ENCODE data around the gene PREPL.

The PREPL gene

GRCh38 chr2:44314362-44314761 lies 46.9 kb downstream of the PREPL start:
- Histone ChIP-seq H3K9me2 (replicated peaks; ENCODE audit: insufficient read depth, low read length) (no peaks in the 10 kb centered on the region), H3K27me3 (replicated peaks; ENCODE audit: insufficient read depth, low read length) (no peaks in the 10 kb centered on the region), H3K4me3 (ENCODE audit: low read length) (no peak overlapping the region), H3K9me3 (replicated peaks; ENCODE audit: insufficient read depth, low read length) (no peaks in the 10 kb centered on the region; the same call in 1 of the 2 replicates), H3K36me3 (replicated peaks; ENCODE audit: insufficient read depth, low read length) (no peaks in the 10 kb centered on the region), H2AFZ (ENCODE audit: low read length) (no peak overlapping the region), H3K79me2 (ENCODE audit: low read length) (no peaks in the 10 kb centered on the region), H3K4me1 (ENCODE audit: low read length) (no peaks in the 10 kb centered on the region), H3K4me2 (ENCODE audit: low read depth, low read length) (no peak overlapping the region), H3K27ac (ENCODE audit: low read length) (no peak overlapping the region), H4K20me1 (ENCODE audit: insufficient read depth, low read length) (no peaks in the 10 kb centered on the region), H3K9ac (ENCODE audit: low read length) (no peak overlapping the region), H3F3A (ENCODE audit: insufficient read depth, low read length) (no peaks in the 10 kb centered on the region)
- TF ChIP-seq CTCF (IDR thresholded peaks at IDR 0.05; ENCODE audit: low read length) = no peak
- TF ChIP-seq EZH2 (optimal IDR thresholded peaks at IDR 0.05; ENCODE audit: low read depth, low read length) = no peak
- no peak for TF ChIP-seq EZH2phosphoT487 (IDR thresholded peaks at IDR 0.05; ENCODE audit: low read length)
- DNase-seq = no peak

DNA sequence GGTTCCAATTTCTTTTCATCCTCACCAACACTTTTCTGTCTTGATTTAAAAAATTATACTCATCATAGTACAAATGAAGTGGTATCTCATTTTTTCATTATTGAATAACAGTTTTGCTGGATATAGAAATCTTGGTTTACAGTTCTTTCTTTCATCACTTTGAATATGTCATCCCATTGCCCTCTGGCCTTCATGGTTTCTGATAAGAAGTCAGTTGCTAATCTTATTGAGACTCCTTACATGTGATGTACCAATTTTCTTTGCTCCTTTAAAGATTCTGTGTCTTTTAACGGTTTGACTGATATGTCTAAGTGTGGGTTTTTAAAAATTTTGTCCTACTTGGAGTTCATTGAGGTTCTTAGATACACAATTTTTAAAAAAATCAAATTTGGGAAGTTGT lies 51.0 kb downstream of the PREPL start:
- Histone ChIP-seq H3K4me2 (ENCODE audit: low read depth, low read length) (no peak overlapping the region), H3K9me2 (replicated peaks; ENCODE audit: insufficient read depth, low read length) (no peaks in the 10 kb centered on the region), H3K36me3 (replicated peaks; ENCODE audit: insufficient read depth, low read length) (no peaks in the 10 kb centered on the region), H3K9ac (ENCODE audit: low read length) (no peak overlapping the region), H3K27me3 (replicated peaks; ENCODE audit: insufficient read depth, low read length) (no peaks in the 10 kb centered on the region), H3K9me3 (replicated peaks; ENCODE audit: insufficient read depth, low read length) (no peaks in the 10 kb centered on the region; the same call in 1 of the 2 replicates), H3K4me3 (ENCODE audit: low read length) (no peak overlapping the region), H3K27ac (ENCODE audit: low read length) (no peak overlapping the region), H4K20me1 (ENCODE audit: insufficient read depth, low read length) (no peaks in the 10 kb centered on the region), H3K79me2 (ENCODE audit: low read length) (no peaks in the 10 kb centered on the region), H3K4me1 (ENCODE audit: low read length) (no peaks in the 10 kb centered on the region), H3F3A (ENCODE audit: insufficient read depth, low read length) (no peaks in the 10 kb centered on the region), H2AFZ (ENCODE audit: low read length) (no peak overlapping the region)
- TF ChIP-seq EZH2phosphoT487 (IDR thresholded peaks at IDR 0.05; ENCODE audit: low read length) (no peak), CTCF (IDR thresholded peaks at IDR 0.05; ENCODE audit: low read length) (no peak), EZH2 (optimal IDR thresholded peaks at IDR 0.05; ENCODE audit: low read depth, low read length) (no peak)
- no peak for DNase-seq

GRCh38 chr2:44305882-44306281 lies 55.4 kb downstream of the PREPL start:
- Histone ChIP-seq H3K27ac (ENCODE audit: low read length) (no peak overlapping the region), H3K9me2 (replicated peaks; ENCODE audit: insufficient read depth, low read length) (no peaks in the 10 kb centered on the region), H3K9ac (ENCODE audit: low read length) (no peak overlapping the region), H3K27me3 (replicated peaks; ENCODE audit: insufficient read depth, low read length) (no peaks in the 10 kb centered on the region), H2AFZ (ENCODE audit: low read length) (no peak overlapping the region), H3K4me3 (ENCODE audit: low read length) (no peak overlapping the region), H4K20me1 (ENCODE audit: insufficient read depth, low read length) (no peaks in the 10 kb centered on the region), H3K4me1 (ENCODE audit: low read length) (no peaks in the 10 kb centered on the region), H3K36me3 (replicated peaks; ENCODE audit: insufficient read depth, low read length) (no peaks in the 10 kb centered on the region), H3K79me2 (ENCODE audit: low read length) (no peaks in the 10 kb centered on the region), H3F3A (ENCODE audit: insufficient read depth, low read length) (no peaks in the 10 kb centered on the region), H3K4me2 (ENCODE audit: low read depth, low read length) (no peak overlapping the region), H3K9me3 (replicated peaks; ENCODE audit: insufficient read depth, low read length) (no peaks in the 10 kb centered on the region; the same call in 1 of the 2 replicates)
- DNase-seq = no peak
- no peak for TF ChIP-seq CTCF (IDR thresholded peaks at IDR 0.05; ENCODE audit: low read length)
- TF ChIP-seq EZH2phosphoT487 (IDR thresholded peaks at IDR 0.05; ENCODE audit: low read length) = no peak
- no peak for TF ChIP-seq EZH2 (optimal IDR thresholded peaks at IDR 0.05; ENCODE audit: low read depth, low read length)
